Fibroblast of the aortic adventitia (primary cell): ENCODE data around the gene SLC25A39. TPM values are rescaled to one million over a fixed set of nuclear protein-coding genes. Genes with fewer than 3 reads are reported as not detected.

Experiments used
- DNase-seq: peaks from one replicate; pipeline ENCODE4 v3.0.0-alpha.2; 2010; ENCODE audit warnings: low read depth
- H3K4me3 ChIP-seq: 2 replicates; pipeline ENCODE4 v1.5.1; 2011; ENCODE audit warnings: low read depth, mild to moderate bottlenecking, control low read depth, low read length, moderate library complexity
- total RNA-seq: library from RNA; depleted of rRNA; stranded (reverse); fragments of >200 nt; gene quantifications from 2 replicates; pipeline ENCODE4 v1.2.3, GENCODE V29; 2012; ENCODE audit warnings: low replicate concordance
- TF ChIP-seq, protein P1 (sequence below): IDR thresholded peaks from 2 replicates; pipeline ENCODE4 v1.5.1; 2011; ENCODE audit warnings: mild to moderate bottlenecking, low read length, control low read depth, inconsistent platforms; ENCODE audit not compliant: insufficient read depth

Gene SLC25A39
- total RNA-seq, 1 donor: 61.5 TPM

- peak overlapping the region; percentile 72 for H3K4me3 ChIP-seq
- TF ChIP-seq, protein P1, sequence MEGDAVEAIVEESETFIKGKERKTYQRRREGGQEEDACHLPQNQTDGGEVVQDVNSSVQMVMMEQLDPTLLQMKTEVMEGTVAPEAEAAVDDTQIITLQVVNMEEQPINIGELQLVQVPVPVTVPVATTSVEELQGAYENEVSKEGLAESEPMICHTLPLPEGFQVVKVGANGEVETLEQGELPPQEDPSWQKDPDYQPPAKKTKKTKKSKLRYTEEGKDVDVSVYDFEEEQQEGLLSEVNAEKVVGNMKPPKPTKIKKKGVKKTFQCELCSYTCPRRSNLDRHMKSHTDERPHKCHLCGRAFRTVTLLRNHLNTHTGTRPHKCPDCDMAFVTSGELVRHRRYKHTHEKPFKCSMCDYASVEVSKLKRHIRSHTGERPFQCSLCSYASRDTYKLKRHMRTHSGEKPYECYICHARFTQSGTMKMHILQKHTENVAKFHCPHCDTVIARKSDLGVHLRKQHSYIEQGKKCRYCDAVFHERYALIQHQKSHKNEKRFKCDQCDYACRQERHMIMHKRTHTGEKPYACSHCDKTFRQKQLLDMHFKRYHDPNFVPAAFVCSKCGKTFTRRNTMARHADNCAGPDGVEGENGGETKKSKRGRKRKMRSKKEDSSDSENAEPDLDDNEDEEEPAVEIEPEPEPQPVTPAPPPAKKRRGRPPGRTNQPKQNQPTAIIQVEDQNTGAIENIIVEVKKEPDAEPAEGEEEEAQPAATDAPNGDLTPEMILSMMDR: no peak
- no peak for DNase-seq
These were observed 38.5 kb upstream of the SLC25A39 start for GRCh38 chr17:44362949-44363612.

- TF ChIP-seq, protein P1: no peak
- peak overlapping the region; percentile 72 for H3K4me3 ChIP-seq
- no peak for DNase-seq
These were observed 37.9 kb upstream of the SLC25A39 start for GRCh38 chr17:44362459-44362948.

DNA sequence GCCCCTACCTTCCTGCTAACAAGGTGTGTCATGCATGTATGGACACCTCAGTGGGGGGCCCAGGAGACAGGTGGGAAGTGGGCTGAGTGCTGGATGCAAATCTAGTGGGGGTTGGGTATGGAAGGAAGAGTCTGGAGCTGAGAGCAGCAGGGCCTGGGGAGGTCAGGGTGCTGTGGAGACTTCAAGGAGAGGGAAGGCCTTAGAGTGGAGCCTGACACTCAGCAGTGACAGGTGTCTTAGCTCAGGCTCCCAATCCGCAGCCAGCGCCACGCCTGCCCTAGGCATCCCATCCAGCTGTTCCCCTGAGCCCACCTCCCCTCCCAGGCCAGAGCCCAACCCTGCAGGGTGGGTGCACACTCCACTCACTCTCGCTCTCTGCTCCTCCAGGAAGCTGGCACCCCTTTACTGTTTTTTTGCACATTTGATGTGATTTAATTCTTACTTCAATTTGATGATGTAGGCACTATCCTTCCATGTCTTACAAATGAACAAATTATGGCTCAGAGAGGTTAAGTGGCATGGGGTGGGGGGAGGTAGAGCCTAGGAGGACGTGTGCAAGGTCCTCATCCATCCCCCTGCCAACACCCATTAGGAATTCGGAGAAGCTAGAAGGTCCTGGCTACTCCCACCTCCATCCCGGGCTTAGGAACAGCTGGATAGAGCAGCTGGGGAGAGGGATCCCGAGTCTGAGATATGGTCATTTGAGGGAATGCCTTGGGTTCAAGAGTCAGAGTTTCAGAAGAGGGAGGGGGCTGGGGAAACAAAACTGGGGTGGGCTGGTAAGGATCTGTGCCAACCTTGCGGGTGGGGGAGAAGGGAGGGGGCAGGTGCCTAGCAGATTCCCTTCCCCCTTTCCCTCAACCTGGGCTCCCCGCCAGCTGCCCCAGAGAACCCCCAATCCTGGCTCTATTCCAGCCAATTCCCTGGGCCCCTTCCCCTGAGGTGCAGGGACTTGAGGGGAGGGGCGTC lies 37.0 kb upstream of the SLC25A39 start:
- TF ChIP-seq, protein P1: no peak
- H3K4me3 ChIP-seq: no peak overlapping the region
- no peak for DNase-seq

DNA sequence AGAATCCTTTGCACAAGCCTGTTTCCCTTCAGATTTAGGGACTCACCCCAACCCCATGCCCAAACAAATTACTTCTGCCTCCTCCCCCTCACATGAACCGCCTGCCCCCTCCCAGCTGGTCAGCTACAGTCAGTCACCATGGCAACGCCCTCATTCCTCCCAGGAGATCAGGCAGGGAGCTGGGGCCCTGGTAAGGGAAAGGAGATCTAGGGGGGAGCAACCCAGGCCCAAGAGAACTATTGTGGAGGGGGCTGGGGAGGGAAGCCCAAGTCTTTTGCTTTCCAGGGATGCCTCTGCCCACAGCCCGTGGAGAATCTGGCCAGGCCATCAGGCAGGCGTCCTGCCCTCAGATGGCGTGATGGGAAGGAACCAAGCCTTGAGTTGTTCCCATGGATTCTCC lies 36.2 kb upstream of the SLC25A39 start:
- DNase-seq: peak; percentile 43
- TF ChIP-seq, protein P1: no peak
- H3K4me3 ChIP-seq: no peak overlapping the region

DNA sequence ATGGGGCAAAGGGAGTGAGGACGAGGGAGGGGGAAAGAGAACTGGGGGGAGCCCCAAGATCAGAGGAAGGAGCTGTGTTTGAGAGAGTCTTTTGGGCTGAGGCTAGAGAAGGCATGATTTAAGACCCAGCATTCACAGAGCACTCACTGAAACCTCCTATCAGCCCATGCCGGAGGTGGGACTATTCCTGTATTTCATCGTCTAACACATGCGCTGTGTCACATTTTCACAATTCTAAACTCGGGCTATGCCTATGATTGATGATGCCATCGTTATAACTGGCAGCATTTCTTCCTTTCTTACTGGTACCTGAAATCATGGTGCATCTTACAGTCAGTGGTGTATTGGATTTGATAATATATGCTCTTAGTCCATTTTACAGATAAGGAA lies 35.5 kb upstream of the SLC25A39 start:
- H3K4me3 ChIP-seq: no peak overlapping the region
- TF ChIP-seq, protein P1: no peak
- no peak for DNase-seq

GRCh38 chr17:44359458-44360143 lies 35.0 kb upstream of the SLC25A39 start:
- TF ChIP-seq, protein P1: no peak
- no peak overlapping the region for H3K4me3 ChIP-seq
- no peak for DNase-seq
